ENCODE results near the gene MACROD2.

DNA sequence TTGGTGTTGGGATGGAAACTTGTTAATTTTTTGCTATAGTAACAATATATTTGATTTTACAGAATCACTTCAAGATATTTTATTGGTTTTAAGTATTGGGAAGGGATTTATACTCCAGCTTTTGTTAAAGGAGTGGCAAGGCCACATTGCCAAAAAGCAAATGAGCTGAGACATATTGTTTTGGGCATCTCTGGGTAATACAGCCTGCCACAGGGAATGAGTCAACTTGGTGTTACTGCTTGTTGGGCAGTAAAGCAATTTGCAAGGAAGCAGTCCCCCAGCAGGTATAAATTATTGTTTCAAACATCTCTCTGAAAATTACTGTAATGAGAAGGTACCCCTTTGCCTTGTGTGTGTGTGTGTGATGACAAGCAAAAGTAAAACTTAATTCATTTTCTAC lies 1210.4 kb downstream of the MACROD2 start:
- TF ChIP-seq, protein P1, sequence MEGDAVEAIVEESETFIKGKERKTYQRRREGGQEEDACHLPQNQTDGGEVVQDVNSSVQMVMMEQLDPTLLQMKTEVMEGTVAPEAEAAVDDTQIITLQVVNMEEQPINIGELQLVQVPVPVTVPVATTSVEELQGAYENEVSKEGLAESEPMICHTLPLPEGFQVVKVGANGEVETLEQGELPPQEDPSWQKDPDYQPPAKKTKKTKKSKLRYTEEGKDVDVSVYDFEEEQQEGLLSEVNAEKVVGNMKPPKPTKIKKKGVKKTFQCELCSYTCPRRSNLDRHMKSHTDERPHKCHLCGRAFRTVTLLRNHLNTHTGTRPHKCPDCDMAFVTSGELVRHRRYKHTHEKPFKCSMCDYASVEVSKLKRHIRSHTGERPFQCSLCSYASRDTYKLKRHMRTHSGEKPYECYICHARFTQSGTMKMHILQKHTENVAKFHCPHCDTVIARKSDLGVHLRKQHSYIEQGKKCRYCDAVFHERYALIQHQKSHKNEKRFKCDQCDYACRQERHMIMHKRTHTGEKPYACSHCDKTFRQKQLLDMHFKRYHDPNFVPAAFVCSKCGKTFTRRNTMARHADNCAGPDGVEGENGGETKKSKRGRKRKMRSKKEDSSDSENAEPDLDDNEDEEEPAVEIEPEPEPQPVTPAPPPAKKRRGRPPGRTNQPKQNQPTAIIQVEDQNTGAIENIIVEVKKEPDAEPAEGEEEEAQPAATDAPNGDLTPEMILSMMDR (IDR thresholded peaks at IDR 0.05), result no peak
- no peak for TF ChIP-seq POLR2A (IDR thresholded peaks at IDR 0.05)

All from uterus (tissue), 2 donors.